NAMALWA (cell line): ENCODE measurements around the gene MTHFD2.
"Not testable (repeated sequence)": the region's sequence is repeated elsewhere in the genome, so short reads cannot be mapped to it uniquely, and the experiment has no call there.

Experiments
- DNase-seq: peaks from one replicate; pipeline ENCODE4 v3.0.0-alpha.2; 2015; ENCODE audit warnings: low spot score

MTHFD2 gene

DNA sequence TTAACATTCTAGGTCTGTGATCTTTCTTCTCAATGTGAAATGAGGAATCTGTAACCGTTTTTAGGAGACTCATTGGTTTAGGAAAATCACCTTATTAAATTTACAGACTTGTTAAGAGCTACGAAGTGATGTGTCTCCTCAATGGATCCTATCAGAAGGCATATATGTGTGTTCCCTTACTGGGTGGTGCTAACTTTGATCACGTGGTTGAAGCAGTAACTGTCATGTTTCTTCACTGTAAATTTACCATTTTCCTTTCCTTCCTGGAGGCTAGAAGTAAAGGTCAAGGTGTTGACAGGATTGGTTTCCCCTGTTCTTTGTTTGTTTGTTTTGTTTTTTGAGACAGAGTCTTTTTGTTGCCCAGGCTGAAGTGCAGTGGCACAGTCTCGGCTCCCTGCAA lies 1.4 kb upstream of the MTHFD2 start:
- DNase-seq: no peak

DNA sequence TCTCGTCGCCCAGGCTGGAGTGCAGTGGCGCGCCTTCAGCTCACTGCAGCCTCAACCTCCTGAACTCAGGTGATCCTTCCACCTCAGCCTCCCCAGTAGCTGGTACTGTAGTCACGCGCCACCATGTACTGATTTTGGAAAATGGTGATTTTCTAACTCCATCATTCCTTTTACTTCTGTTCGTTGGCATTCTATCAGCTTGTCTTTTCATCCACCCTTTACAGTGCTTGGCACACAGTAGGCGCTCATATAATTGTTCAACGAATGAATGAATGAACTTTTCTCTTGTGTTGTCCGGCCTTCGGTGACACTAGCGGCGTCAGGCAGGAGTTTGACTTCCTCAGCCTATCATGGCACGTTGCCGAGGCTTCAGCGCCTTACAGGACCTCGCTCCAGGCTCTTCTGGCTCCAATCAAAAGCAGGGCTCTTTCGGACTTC lies 373 bp upstream of the MTHFD2 start:
- no peak for DNase-seq

DNA sequence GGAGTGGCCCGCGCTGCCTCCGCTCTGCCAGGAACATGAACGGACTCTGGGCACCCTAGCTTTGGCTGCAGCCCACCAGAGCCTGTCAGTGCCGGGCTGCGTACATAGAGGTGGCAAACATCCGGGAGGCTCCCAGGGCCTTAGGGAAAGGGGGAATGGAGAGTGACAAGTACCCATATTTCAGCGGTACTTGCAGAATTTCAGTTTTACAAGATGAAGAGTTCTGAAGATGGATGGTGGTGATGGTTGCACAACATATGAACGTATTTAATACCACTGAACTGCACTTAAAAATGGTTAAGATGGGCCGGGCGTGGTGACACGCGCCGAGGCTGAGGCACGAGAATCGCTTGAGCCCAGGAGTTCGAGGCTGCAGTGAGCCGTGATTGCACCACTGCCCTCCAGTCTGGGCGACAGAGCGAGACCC lies 873 bp downstream of the MTHFD2 start:
- no peak for DNase-seq

GRCh38 chr2:74199871-74200305 lies 1.5 kb downstream of the MTHFD2 start:
- peak; percentile 50 for DNase-seq

DNA sequence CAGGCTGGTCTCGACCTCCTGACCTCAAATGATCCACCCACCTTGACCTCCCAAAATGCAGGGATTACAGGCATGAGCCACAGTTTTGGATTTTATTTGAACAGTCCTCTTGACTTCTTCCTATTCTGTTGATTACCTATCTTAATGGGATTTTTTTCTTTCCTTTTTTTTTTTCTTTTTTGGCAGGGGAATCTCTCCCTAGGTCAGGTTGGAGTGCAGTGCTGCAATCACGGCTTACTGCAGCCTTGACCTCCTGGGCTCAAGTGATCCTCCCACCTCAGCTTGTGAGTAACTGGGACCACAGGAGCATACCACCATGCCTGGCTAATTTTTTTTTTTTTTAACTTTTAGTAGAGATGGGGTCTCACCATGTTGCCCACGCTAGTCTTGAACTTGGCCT lies 2.8 kb downstream of the MTHFD2 start:
- DNase-seq: no peak

DNA sequence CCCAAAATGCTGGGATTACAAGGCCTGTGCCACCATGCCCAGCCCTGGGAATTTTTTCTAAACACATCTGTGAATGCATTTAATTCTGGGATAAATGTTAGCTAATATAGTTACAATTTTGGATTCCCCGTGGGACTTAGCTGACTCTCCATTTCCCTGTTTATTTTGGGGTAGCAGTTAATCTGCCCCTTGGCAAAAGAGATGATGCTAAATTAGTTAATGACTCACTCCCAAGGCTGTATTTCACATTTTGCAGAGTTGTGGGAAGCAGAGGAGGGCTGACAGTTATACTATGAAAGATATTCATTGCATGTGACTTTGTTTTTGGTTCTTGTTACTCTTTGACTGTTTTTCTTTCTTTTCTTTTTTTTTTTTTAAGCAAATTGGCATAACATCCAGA lies 3.2 kb downstream of the MTHFD2 start:
- DNase-seq: no peak

DNA sequence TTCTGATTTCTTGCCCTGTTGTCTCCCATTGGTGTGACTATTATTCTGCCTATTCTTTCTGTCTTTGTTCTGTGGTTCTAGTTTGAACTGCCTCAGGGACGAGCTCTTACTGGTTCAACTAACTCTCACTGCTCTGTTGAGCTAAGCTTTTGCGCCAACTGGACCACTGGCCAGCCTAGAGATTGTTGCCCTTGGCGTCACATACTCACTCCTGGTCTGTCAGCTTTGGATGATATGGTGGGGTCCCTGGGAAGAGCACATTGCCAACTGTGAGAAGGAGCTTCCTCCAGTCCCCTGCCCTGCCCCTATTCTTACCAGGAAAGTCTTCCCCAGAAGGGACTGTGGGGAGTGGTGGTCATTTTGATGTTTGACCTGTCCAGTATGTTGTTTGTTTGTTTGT lies 6.0 kb downstream of the MTHFD2 start:
- DNase-seq: no peak

- no peak for DNase-seq
These were observed 6.7 kb downstream of the MTHFD2 start for GRCh38 chr2:74205113-74205512.

DNA sequence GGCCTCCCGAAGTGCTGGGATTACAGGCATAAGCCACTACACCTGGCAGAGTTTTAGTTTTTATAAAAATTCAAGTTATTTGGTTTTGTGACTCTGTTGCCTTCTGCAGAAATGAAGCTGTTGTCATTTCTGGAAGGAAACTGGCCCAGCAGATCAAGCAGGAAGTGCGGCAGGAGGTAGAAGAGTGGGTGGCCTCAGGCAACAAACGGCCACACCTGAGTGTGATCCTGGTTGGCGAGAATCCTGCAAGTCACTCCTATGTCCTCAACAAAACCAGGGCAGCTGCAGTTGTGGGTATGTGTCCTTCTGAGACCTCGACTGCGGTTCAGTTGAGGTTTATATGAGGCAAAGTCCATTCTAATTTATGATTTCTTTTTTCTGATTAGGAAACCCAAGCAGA lies 7.2 kb downstream of the MTHFD2 start:
- no peak for DNase-seq

DNA sequence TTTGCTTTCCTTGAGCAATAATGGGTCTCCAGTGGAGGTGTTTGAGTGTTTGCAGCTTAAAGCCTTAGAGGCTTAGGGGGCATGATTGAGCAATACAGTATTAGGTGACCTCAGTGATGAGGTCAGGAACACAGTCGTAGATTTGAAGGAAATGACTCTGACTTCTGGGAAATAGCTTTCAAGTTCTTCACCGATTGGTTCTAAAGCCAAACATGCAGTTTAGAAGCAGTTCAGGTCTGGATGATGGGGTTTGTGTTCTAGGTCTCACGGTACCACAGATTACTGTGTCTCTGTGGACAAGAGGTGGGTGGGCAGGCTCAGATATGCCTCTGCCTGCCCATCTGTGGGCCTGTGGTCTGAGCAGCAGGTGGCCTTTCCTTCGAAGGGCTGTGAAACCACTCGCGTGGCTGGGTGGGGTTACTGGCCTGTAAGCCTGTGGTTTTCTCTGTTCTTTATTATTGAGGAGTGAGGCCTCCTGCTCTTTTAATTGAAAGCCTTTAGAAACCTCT lies 7.8 kb downstream of the MTHFD2 start:
- no peak for DNase-seq

- no peak for DNase-seq
These were observed 14.4 kb downstream of the MTHFD2 start for GRCh38 chr2:74212702-74213410.

- not testable (repeated sequence) for DNase-seq
These were observed 17.4 kb downstream of the MTHFD2 start for GRCh38 chr2:74215771-74216170.

- no peak for DNase-seq
These were observed 18.2 kb downstream of the MTHFD2 start for GRCh38 chr2:74216642-74217041.

- DNase-seq: no peak
These were observed 21.6 kb downstream of the MTHFD2 start for GRCh38 chr2:74219846-74220486.

GRCh38 chr2:74221091-74221490 lies 22.7 kb downstream of the MTHFD2 start:
- DNase-seq: no peak

DNA sequence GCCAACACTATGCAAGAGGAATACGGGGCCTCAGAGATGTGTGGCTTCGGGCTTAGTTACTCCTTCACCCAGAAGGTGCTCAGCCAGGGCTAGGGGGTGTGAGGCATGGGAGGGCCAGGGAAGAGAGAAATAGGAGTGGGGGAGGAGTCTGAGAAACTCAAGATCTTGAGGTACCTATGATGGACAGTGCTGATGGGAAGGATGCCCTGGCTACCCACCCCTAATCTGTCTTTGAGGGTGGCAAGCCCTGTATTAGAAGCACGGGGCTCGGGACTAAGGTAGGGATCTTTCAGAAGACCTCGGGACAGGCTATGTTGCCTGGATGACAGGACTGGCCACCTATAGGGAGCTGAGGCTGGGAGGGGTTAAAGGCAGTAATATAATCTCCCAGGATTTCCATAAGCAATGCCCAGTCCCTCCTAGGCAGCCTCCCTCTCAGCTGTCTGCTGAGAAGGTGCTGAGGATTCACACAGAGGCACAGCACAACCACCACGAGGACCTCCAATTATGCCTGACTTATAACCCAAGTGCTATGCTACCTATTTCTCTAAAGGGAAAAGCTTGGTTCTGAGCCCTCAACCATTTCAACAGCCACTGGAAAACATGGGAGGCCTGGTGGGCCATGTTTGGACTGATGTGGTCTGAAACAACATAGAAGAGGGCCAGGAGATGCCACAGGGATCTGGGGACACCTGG lies 23.3 kb downstream of the MTHFD2 start:
- no peak for DNase-seq

GRCh38 chr2:74222300-74222650 lies 23.9 kb downstream of the MTHFD2 start:
- no peak for DNase-seq

DNA sequence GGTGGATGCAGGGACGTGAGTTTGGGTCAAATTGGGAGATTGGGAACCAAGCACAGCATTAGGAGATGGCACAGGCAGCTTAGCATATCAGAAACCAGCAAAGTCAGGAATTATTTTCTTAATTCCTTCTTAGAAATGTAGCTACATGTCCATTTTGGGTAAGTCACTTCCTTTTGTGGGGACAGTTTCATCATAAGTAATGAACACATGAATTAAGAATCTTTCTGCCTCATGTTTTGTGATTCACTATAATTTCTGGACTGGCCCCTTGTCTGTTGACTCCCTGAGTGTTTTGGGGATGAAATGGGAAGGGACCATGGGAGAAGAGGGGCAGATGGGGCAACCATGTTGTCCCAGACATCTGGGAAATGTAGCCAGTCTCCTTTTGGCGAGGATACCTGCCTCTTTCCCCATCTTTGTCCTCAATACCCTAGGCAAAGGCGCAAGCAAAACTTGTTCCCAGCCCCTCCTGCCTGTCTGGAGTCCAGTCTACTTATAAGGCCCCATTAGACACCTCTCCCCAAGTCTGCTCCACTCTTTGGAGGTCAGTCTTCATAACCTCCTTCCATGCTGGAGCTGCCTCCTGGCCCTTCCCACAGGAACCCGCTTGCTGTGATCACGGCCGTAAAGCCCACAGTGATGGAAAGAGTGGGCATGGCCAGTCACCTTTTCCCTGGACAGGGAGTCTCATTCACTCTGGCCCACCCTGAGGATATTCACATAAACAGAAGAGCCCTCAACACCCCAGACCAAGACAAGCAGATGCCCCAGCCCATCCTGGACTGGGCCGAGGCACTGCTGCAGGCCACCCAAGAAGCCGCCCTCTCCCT lies 25.7 kb downstream of the MTHFD2 start:
- DNase-seq: no peak

GRCh38 chr2:74225698-74226459 lies 27.5 kb downstream of the MTHFD2 start:
- no peak for DNase-seq

DNA sequence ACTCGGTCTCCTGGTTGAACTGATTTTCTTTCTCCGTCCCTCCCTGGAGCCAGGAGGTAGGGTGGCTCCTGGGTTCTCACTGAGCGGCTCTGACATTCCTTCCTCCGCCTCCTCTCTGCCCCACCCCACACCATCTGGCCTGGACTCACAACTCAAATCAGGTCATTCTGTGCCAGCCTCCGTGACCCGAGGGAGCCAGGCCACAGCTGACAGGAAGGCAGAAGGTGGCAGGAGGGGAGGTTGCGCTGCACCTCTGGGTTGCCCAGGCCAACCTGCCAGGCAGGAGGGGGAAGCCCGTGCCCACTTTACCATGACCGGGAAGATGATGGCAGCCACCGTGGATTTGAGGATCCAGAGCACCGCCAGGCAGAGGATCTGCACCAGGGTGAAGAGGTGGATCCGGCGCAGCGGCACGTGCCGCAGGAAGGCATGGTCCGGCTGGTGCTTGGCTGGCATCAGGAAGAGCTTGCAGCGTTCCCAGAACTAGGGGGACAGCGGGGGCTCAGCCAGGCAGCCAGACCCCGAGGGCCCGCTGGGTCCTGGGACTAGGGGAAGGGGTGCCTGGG lies 28.3 kb downstream of the MTHFD2 start:
- DNase-seq: no peak

GRCh38 chr2:74227646-74228045 lies 29.2 kb downstream of the MTHFD2 start:
- no peak for DNase-seq
